HG02840 (cell line): ENCODE measurements around the gene SPDYE2B.
"Not testable (repeated sequence)": the region's sequence is repeated elsewhere in the genome, so short reads cannot be mapped to it uniquely, and the experiment has no call there.

Experiments used
- ATAC-seq: cut with Tn5 transposase; IDR thresholded peaks from one replicate; pipeline ENCODE4 v1.9.1; 2021; ENCODE audit warnings: mild to moderate bottlenecking, moderate library complexity, moderate number of reproducible peaks; ENCODE audit not compliant: unreplicated experiment, low FRiP score

SPDYE2B gene, protein sequence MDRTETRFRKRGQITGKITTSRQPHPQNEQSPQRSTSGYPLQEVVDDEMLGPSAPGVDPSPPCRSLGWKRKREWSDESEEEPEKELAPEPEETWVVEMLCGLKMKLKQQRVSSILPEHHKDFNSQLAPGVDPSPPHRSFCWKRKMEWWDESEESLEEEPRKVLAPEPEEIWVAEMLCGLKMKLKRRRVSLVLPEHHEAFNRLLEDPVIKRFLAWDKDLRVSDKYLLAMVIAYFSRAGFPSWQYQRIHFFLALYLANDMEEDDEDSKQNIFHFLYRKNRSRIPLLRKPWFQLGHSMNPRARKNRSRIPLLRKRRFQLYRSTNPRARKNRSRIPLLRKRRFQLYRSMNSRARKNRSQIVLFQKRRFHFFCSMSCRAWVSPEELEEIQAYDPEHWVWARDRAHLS

DNA sequence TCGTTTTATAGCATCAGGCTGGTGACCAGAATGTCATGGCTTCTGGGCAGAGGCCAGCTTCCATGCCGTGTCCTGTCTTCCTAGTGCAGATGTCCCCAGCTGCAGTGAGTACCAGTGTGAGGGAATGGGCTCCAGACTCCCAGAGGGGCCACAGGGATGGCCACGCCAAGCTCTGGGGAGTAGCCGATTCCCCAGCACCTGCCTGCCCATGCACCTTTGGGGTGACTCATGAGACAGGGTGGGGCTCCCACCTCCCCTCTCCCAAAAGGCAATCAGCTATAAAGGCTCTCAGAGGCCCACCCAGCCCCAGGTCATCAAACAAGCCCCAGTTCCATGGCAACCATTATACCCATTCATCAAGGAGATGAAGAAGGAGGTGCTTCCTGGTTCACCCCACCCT lies at the start of gene SPDYE2B:
SPDYE2B (plus strand) TSS at position 396 of the 400 bp plus-strand sequence. CDS start 2,030 bp downstream, outside the sequence.
- not testable (repeated sequence) for ATAC-seq

DNA sequence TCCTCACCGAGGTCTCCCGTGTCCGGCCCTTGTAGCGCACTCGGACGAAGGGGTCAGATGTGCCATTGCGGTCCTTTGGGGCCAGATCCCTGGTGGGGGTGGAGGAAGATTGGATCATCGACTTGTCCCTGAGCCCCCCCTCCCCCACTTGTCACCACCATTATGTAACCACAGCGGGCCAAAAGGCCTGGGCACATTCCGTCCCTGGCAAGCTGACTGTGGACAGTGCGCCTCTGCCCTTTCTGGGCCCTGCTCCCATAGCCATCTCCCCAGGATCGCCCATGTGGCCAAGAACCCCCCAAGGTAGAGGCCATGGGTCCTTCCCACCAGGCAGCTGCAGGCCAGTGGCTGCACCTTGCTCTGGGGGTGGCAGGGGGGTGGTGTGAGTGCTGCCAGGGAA lies 47.8 kb upstream of the SPDYE2B start:
- ATAC-seq, result not testable (repeated sequence)

GRCh38 chr7:102604431-102605145 lies 45.5 kb upstream of the SPDYE2B start:
- not testable (repeated sequence) for ATAC-seq

- not testable (repeated sequence) for ATAC-seq
Observed at GRCh38 chr7:102606848-102607247, 43.3 kb upstream of the SPDYE2B start.

DNA sequence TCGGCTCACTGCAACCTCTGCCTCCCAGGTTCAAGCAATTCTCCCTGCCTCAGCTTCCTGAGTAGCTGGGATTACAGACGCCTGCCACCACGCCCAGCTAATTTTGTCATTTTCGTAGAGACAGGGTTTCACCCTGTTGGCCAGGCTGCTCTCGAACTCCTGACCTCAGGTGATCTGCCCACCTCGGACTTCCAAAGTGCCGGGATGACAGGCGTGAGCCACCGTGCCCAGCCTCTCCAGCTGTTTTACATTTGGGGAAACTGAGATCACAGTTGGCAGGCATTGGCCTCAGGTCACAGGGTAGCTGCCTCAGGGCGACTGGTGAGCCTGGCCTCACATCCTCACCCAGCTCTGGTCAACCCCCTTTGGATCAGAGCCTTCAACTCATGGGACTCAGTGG lies 40.4 kb upstream of the SPDYE2B start:
- ATAC-seq, result not testable (repeated sequence)

DNA sequence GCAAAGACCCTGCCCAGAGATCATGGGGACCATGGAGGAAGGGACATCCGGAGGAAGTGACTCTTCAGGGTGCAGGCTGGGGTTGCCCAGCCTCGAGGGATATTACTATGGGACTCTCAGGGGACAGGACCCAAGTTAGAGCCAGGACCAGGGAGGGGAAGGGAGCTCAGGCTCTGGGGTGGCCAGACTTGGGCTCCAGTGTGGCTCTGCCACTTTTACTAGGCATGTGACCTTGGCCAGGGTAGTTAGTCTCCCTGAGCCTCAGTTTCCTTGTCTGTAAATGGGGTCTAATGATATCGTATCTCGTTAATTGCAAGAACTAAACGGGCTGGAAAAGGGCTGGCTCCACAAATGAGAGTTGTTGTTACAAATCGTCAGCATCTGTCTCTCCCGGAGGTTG lies 39.7 kb upstream of the SPDYE2B start:
- ATAC-seq, result not testable (repeated sequence)

GRCh38 chr7:102611013-102611674 lies 39.0 kb upstream of the SPDYE2B start:
- ATAC-seq, result peak; percentile 27

GRCh38 chr7:102611675-102612325 lies 38.3 kb upstream of the SPDYE2B start:
- ATAC-seq, result not testable (repeated sequence)

GRCh38 chr7:102613575-102614345 lies 36.4 kb upstream of the SPDYE2B start:
- peak; percentile 64 for ATAC-seq

DNA sequence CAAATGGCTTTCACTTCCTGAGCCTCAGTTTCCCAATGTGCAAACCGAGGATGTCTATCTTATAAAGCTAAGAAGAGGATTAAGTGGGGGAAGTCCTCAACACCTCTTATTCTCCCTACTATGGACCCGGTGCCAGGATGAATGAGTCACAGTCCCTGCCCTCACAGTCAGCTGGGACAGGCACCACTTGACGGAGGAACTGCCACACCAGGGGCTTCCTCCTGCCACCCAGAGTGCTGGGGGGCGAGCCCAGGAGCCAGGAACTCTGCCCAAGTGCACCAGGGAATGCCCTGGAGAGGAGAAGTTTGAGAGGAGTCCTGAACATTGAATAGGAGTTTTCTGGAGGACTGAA lies 35.8 kb upstream of the SPDYE2B start:
- peak; percentile 18 for ATAC-seq

DNA sequence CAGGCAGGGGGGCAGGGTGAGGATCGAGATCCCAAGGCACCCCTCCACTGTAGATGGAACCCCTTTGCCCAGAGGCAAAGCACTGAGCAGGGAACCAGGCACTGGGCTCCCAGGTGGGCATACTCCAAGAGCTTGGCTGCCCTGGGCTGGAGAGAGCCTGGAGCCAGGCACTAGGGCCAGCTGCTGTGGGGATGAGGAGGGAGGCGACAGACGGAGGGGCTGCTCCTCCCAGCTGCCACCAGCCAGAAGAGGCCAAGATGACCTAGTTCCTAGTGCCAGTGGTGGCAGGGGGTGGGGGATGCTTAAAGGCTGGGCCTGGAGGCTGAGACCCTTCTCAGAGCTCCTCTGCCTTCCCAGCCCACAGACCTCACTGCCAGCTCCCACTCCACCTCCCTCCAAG lies 35.2 kb upstream of the SPDYE2B start:
- ATAC-seq, result not testable (repeated sequence)

DNA sequence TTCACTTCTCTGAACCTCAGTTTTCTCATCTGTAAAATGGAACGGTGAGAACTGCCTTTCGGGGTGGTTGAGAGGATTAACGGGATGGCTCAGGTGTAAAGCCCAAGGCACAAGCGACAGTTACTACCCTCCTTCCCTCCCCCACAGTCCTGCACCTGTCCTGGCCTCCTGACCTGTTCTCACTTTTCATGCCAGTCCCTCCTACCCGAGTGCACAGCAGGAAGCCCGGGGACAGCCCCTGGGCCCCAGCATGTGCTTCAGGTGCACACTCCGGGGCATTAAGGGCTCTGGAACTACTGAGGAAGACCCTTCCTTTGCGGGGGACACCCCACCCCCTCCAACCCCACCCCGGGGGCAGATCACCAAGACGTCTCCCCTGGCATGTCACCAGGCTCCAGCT lies 34.2 kb upstream of the SPDYE2B start:
- not testable (repeated sequence) for ATAC-seq

DNA sequence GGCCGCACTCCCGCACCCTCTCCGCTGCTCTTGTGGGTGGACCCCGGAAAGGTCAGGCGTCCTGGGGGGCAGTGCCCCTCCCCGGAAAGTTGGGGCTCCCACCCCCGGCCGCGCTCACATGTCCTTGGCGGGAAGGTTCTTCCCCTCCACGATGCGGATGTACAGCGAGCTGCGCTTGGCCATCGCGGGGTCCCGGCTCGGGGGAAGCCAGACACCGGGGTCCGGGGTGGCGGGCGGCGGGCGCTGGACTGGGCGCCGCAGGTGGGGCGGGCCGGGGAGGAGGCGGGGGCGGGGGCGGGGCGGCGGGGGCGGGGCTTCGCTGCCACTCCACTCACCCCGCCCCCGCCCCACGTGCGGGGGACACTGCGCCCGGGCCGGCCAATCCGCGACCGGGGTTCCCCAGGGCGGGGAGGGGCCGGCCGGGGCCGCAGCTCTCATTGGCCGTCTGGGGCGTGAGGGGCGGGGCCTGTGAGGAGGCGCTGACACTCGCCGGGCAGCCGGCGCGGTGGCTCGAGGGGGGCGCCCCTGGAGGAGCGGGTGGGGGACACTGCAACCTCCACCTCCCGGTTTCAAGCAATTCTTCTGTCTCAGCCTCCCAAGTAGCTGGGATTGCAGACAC lies 33.5 kb upstream of the SPDYE2B start, which contains the start of gene RASA4:
RASA4 (minus strand) TSS at position 250 of the 619 bp plus-strand sequence; CDS start at position 183, 67 bp downstream.
- ATAC-seq, result peak; percentile 47

GRCh38 chr7:102618122-102618521 lies 32.0 kb upstream of the SPDYE2B start:
- ATAC-seq, result not testable (repeated sequence)

DNA sequence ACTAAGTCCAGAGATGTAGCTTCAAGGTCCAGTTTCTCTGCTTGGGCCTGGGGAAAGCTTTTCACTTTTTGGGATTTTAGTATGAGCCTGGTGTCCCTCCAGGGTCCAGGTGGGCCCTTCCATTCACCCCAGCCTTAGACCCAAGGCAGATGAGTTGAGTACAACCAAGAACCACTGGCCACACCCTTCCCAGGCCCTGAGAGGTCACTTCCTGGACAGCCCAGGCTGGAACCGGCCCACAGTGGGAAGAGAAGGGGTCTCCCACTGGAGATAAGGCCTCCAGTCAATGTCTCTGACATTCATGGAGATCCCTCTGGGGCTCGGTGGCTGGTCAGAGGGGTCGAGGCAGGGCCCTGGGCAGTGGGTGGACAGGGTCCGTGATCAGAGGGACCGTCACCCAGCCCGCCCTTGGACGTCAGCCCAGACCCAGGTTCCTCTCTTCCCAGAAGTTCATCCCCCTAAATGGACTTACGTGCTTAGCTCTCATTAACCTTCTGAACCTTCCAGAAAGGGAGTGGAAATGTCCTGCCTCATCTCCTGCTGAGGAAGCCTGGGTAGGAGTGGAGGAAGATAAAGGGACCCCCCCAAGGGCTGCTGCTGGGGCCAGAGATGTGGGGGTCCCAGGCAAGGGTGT lies 22.7 kb upstream of the SPDYE2B start:
- ATAC-seq, result not testable (repeated sequence)

- not testable (repeated sequence) for ATAC-seq
Observed at GRCh38 chr7:102630622-102631021, 19.5 kb upstream of the SPDYE2B start.

- not testable (repeated sequence) for ATAC-seq
Observed at GRCh38 chr7:102634299-102634698, 15.8 kb upstream of the SPDYE2B start.

DNA sequence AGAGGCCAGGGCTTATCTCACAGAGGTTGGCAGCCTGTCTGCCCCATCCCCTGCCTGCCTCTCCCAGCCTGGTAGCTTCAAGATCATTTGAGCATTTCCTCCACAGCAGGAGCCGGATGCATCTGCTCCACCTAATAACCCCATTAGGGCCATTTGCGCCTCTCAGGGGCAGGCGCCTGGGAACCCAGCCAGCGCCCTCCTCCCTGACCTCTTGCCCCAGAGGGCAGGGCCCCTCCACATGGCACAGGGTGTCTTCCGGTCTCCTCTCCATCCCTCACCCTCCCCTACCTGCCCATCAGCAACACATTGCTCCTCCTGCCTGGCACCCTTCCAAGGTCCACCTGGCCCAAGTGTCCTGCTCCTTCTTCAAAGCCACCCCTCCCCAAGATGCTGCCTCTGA lies 14.8 kb upstream of the SPDYE2B start:
- not testable (repeated sequence) for ATAC-seq

GRCh38 chr7:102636956-102637355 lies 13.2 kb upstream of the SPDYE2B start:
- not testable (repeated sequence) for ATAC-seq
